Karpas-422 (cell line): ENCODE data around the gene GYS1. TPM values are rescaled to one million over a fixed set of nuclear protein-coding genes. Genes with fewer than 3 reads are reported as not detected.

ENCODE experiments used
- DNase-seq: peaks from one replicate; pipeline ENCODE4 v3.0.0-alpha.2; 2015
- H2AFZ ChIP-seq: fragments of 200-600 bp; sonication (generic); 2 replicates; pipeline ENCODE4 v1.6.1; 2014; ENCODE audit warnings: antibody characterized with exemption, low read length, mixed read lengths
- H3K27ac ChIP-seq: fragments of 200-600 bp; sonication (generic); 2 replicates; pipeline ENCODE4 v1.5.1; 2014; ENCODE audit warnings: mild to moderate bottlenecking, low read length, moderate library complexity
- H3K27me3 ChIP-seq: fragments of 200-600 bp; sonication (generic); 2 replicates; pipeline ENCODE4 v1.6.1; 2014; ENCODE audit warnings: low read length, mixed read lengths
- H3K36me3 ChIP-seq: fragments of 200-600 bp; sonication (generic); 2 replicates; pipeline ENCODE4 v1.6.1; 2014; ENCODE audit warnings: low read length, mixed read lengths; ENCODE audit not compliant: insufficient read depth
- H3K4me1 ChIP-seq: fragments of 200-600 bp; sonication (generic); 2 replicates; pipeline ENCODE4 v1.6.1; 2014; ENCODE audit warnings: mild to moderate bottlenecking, low read length, mixed read lengths
- H3K4me2 ChIP-seq: fragments of 200-600 bp; sonication (generic); 2 replicates; pipeline ENCODE4 v1.6.1; 2014; ENCODE audit warnings: low read length, low read depth, mild to moderate bottlenecking; ENCODE audit not compliant: poor library complexity, severe bottlenecking
- H3K4me3 ChIP-seq: fragments of 200-600 bp; sonication (generic); 2 replicates; pipeline ENCODE4 v1.5.1; 2014; ENCODE audit warnings: mild to moderate bottlenecking, antibody characterized with exemption, low read length, mixed read lengths
- H3K79me2 ChIP-seq: fragments of 200-600 bp; sonication (generic); 2 replicates; pipeline ENCODE4 v1.6.1; 2014; ENCODE audit warnings: mild to moderate bottlenecking, low read length, mixed read lengths
- H3K9ac ChIP-seq: fragments of 200-600 bp; sonication (generic); 2 replicates; pipeline ENCODE4 v1.6.0; 2014; ENCODE audit warnings: low read length
- H3K9me2 ChIP-seq: fragments of 200-600 bp; sonication (generic), shearing (Covaris generic); replicated peaks from 2 replicates; pipeline ENCODE4 v1.6.0; 2014; ENCODE audit warnings: mild to moderate bottlenecking, low read length, moderate library complexity; ENCODE audit not compliant: insufficient read depth
- H3K9me3 ChIP-seq: fragments of 300-700, 200-600 bp; sonication (generic); 2 replicates; pipeline ENCODE4 v1.6.1; 2014; ENCODE audit warnings: low read length, mixed read lengths
- H4K20me1 ChIP-seq: fragments of 200-600 bp; sonication (generic); 2 replicates; pipeline ENCODE4 v1.6.1; 2014; ENCODE audit warnings: mild to moderate bottlenecking, antibody characterized with exemption, low read length, low read depth; ENCODE audit not compliant: insufficient read depth
- total RNA-seq: library from RNA; depleted of rRNA; stranded (reverse); fragments of >200 nt; shearing (Covaris generic); gene quantifications from 2 replicates; pipeline ENCODE4 v1.2.3, GENCODE V29; 2014; ENCODE audit warnings: low replicate concordance

Gene GYS1
- total RNA-seq, 1 experiment from 2014 or later: 42.6 TPM

GRCh38 chr19:49014123-49014869, 21.2 kb upstream of the GYS1 start:
- H3K4me1 ChIP-seq: 0 out of 2 replicates have a peak, but pooled peaks cover 4% of the 10 kb centered on the region
- H3K9ac ChIP-seq: no peak overlapping the region
- no peaks in the 10 kb centered on the region for H3K79me2 ChIP-seq
- no peak overlapping the region for H3K27ac ChIP-seq
- no peaks in the 10 kb centered on the region for H3K27me3 ChIP-seq
- no peak overlapping the region for H3K4me2 ChIP-seq
- peaks cover 10% of the 10 kb centered on the region; the same call in 1 of the 2 replicates for H3K36me3 ChIP-seq
- H3K4me3 ChIP-seq: no peak overlapping the region
- H3K9me3 ChIP-seq: no peaks in the 10 kb centered on the region
- no peak for DNase-seq
- H3K9me2 ChIP-seq: no peaks in the 10 kb centered on the region
- peaks cover 5% of the 10 kb centered on the region; the same call in 1 of the 2 replicates for H4K20me1 ChIP-seq
- no peak overlapping the region for H2AFZ ChIP-seq

- no peaks in the 10 kb centered on the region for H3K79me2 ChIP-seq
- H3K4me2 ChIP-seq: no peak overlapping the region
- peaks cover 22% of the 10 kb centered on the region for H3K36me3 ChIP-seq
- H3K4me3 ChIP-seq: no peak overlapping the region
- H3K9ac ChIP-seq: no peak overlapping the region
- 0 out of 2 replicates have a peak, but pooled peaks cover 8% of the 10 kb centered on the region for H4K20me1 ChIP-seq
- H3K9me2 ChIP-seq: no peaks in the 10 kb centered on the region
- no peak overlapping the region for H2AFZ ChIP-seq
- H3K9me3 ChIP-seq: no peaks in the 10 kb centered on the region
- DNase-seq: no peak
- H3K4me1 ChIP-seq: no peaks in the 10 kb centered on the region
- no peak overlapping the region for H3K27ac ChIP-seq
- H3K27me3 ChIP-seq: no peaks in the 10 kb centered on the region
Observed at GRCh38 chr19:49011194-49011593, 18.1 kb upstream of the GYS1 start.

- Histone ChIP-seq H2AFZ (no peak overlapping the region), H3K4me3 (no peak overlapping the region), H4K20me1 (0 out of 2 replicates have a peak, but pooled peaks cover 8% of the 10 kb centered on the region), H3K27ac (no peak overlapping the region), H3K79me2 (no peaks in the 10 kb centered on the region), H3K27me3 (no peaks in the 10 kb centered on the region), H3K4me1 (no peaks in the 10 kb centered on the region), H3K36me3 (peaks cover 22% of the 10 kb centered on the region), H3K4me2 (no peak overlapping the region), H3K9me2 (no peaks in the 10 kb centered on the region), H3K9me3 (no peaks in the 10 kb centered on the region), H3K9ac (no peak overlapping the region)
- no peak for DNase-seq
Observed at GRCh38 chr19:49010453-49010852, 17.3 kb upstream of the GYS1 start.

GRCh38 chr19:49009828-49010227, 16.7 kb upstream of the GYS1 start:
- Histone ChIP-seq H3K9me2 (no peaks in the 10 kb centered on the region), H3K27me3 (no peaks in the 10 kb centered on the region), H3K4me3 (no peak overlapping the region), H3K9me3 (no peaks in the 10 kb centered on the region), H3K9ac (no peak overlapping the region), H3K4me2 (no peak overlapping the region), H2AFZ (no peak overlapping the region), H3K79me2 (no peaks in the 10 kb centered on the region), H3K27ac (no peak overlapping the region), H3K4me1 (no peaks in the 10 kb centered on the region), H4K20me1 (0 out of 2 replicates have a peak, but pooled peaks cover 8% of the 10 kb centered on the region), H3K36me3 (peaks cover 25% of the 10 kb centered on the region)
- DNase-seq: no peak

- H3K27ac ChIP-seq: no peak overlapping the region
- 0 out of 2 replicates have a peak, but pooled peaks cover 3% of the 10 kb centered on the region for H4K20me1 ChIP-seq
- H3K9me3 ChIP-seq: no peaks in the 10 kb centered on the region
- no peak overlapping the region for H3K4me3 ChIP-seq
- no peak overlapping the region for H3K9ac ChIP-seq
- no peaks in the 10 kb centered on the region for H3K9me2 ChIP-seq
- DNase-seq: no peak
- H3K36me3 ChIP-seq: peaks cover 38% of the 10 kb centered on the region
- no peaks in the 10 kb centered on the region for H3K4me1 ChIP-seq
- no peak overlapping the region for H3K4me2 ChIP-seq
- H3K27me3 ChIP-seq: no peaks in the 10 kb centered on the region
- no peaks in the 10 kb centered on the region; the same call in 1 of the 2 replicates for H3K79me2 ChIP-seq
- H2AFZ ChIP-seq: no peak overlapping the region
Observed at GRCh38 chr19:49006905-49007304, 13.8 kb upstream of the GYS1 start.

GRCh38 chr19:49004964-49005614, 12.0 kb upstream of the GYS1 start:
- no peak overlapping the region for H2AFZ ChIP-seq
- no peak overlapping the region for H3K4me3 ChIP-seq
- H4K20me1 ChIP-seq: 0 out of 2 replicates have a peak, but pooled peaks cover 3% of the 10 kb centered on the region
- no peaks in the 10 kb centered on the region for H3K4me1 ChIP-seq
- no peaks in the 10 kb centered on the region for H3K9me2 ChIP-seq
- no peak overlapping the region for H3K4me2 ChIP-seq
- peaks cover 38% of the 10 kb centered on the region for H3K36me3 ChIP-seq
- peaks cover under 1% of the 10 kb centered on the region; the same call in 1 of the 2 replicates for H3K79me2 ChIP-seq
- H3K9ac ChIP-seq: no peak overlapping the region
- no peaks in the 10 kb centered on the region for H3K9me3 ChIP-seq
- DNase-seq: no peak
- H3K27ac ChIP-seq: no peak overlapping the region
- H3K27me3 ChIP-seq: no peaks in the 10 kb centered on the region

- H3K9ac ChIP-seq: no peak overlapping the region
- peaks cover 39% of the 10 kb centered on the region for H3K36me3 ChIP-seq
- H3K27ac ChIP-seq: no peak overlapping the region
- H3K27me3 ChIP-seq: no peaks in the 10 kb centered on the region
- H3K4me3 ChIP-seq: no peak overlapping the region
- no peak overlapping the region for H2AFZ ChIP-seq
- no peak overlapping the region for H3K4me2 ChIP-seq
- H3K9me3 ChIP-seq: no peaks in the 10 kb centered on the region
- no peaks in the 10 kb centered on the region for H3K4me1 ChIP-seq
- 0 out of 2 replicates have a peak, but pooled peaks cover 3% of the 10 kb centered on the region for H4K20me1 ChIP-seq
- no peak for DNase-seq
- H3K79me2 ChIP-seq: peaks cover 9% of the 10 kb centered on the region; the same call in 1 of the 2 replicates
- no peaks in the 10 kb centered on the region for H3K9me2 ChIP-seq
Observed at GRCh38 chr19:49004133-49004532, 11.0 kb upstream of the GYS1 start.
